CD4-positive, alpha-beta T cell (primary cell): Measurements from ENCODE around the gene ADTRP. TPM values are rescaled to one million over a fixed set of nuclear protein-coding genes. Genes with fewer than 3 reads are reported as not detected.

Source experiments
- ATAC-seq: fragments of 200-7000 bp; cut with Tn5 transposase; one replicate; pipeline ENCODE4 v1.10.0; 2022; ENCODE audit warnings: mild to moderate bottlenecking; ENCODE audit not compliant: poor library complexity
- CTCF ChIA-PET: fragments of 350-600 bp; sonication (Branson Sonifier 250); formaldehyde crosslinking; loops from one replicate; lab custom pipeline; 2021; ENCODE audit warnings: antibody characterized with exemption, inconsistent platforms; lab: Charles Lee
- POLR2A ChIA-PET: fragments of 350-600 bp; sonication (Branson Sonifier 250); formaldehyde crosslinking; loops from one replicate; lab custom pipeline; 2021; ENCODE audit warnings: antibody characterized with exemption, inconsistent platforms; lab: Charles Lee
- DNase-seq, 14 experiments: peaks; one replicate each; pipeline ENCODE4 v3.0.0-alpha.2; 2013 to 2020; ENCODE audit warnings: mixed read lengths in 2 of 14
- H3K27ac ChIP-seq, 2 donors: one replicate each; pipeline versions ENCODE4 v1.5.1 to v1.7.0; 2013; ENCODE audit warnings: low read length in 2 of 2, low read depth in 1 of 2, mild to moderate bottlenecking in 1 of 2
- H3K27me3 ChIP-seq, 2 experiments: 1 replicate in 1 of 2; 2 replicates in 1 of 2; pipeline versions ENCODE4 v1.6.1 to v1.7.0; 2013; ENCODE audit warnings: low read length in 2 of 2, control low read depth in 1 of 2, mild to moderate bottlenecking in 1 of 2, moderate library complexity in 1 of 2; ENCODE audit not compliant: insufficient read depth in 2 of 2, control insufficient read depth in 1 of 2
- H3K36me3 ChIP-seq: one replicate; pipeline ENCODE4 v1.6.1; 2013; ENCODE audit warnings: low read length, control low read depth; ENCODE audit not compliant: insufficient read depth
- H3K4me1 ChIP-seq: one replicate; pipeline ENCODE4 v1.6.1; 2013; ENCODE audit warnings: low read length, control low read depth; ENCODE audit not compliant: insufficient read depth
- H3K4me3 ChIP-seq: one replicate; pipeline ENCODE4 v1.5.1; 2013; ENCODE audit warnings: mild to moderate bottlenecking, low read length, moderate library complexity
- H3K9me3 ChIP-seq, 2 experiments: 1 replicate in 1 of 2; 2 replicates in 1 of 2; pipeline versions ENCODE4 v1.6.1 to v1.7.0; 2013; ENCODE audit warnings: low read length in 2 of 2, mild to moderate bottlenecking in 2 of 2, control low read depth in 1 of 2, moderate library complexity in 1 of 2; ENCODE audit not compliant: control insufficient read depth in 1 of 2, insufficient read depth in 1 of 2
- H3K27ac Mint-ChIP-seq: one replicate; pipeline ENCODE4 v1.8.0; 2020; ENCODE audit warnings: mixed read lengths
- H3K27me3 Mint-ChIP-seq: one replicate; pipeline ENCODE4 v1.8.0; 2021; ENCODE audit warnings: mixed read lengths
- H3K36me3 Mint-ChIP-seq: one replicate; pipeline ENCODE4 v1.8.0; 2021; ENCODE audit warnings: low read depth, mixed read lengths
- H3K4me1 Mint-ChIP-seq: one replicate; pipeline ENCODE4 v1.8.0; 2021; ENCODE audit warnings: low read depth, mixed read lengths
- H3K4me3 Mint-ChIP-seq: one replicate; pipeline ENCODE4 v1.8.0; 2020; ENCODE audit warnings: mild to moderate bottlenecking, mixed read lengths
- H3K9me3 Mint-ChIP-seq: one replicate; pipeline ENCODE4 v1.8.0; 2020; ENCODE audit warnings: mixed read lengths
- intact Hi-C, 2 experiments: fragments of 100-400 bp; cut with DNase I in 1 of 2; cut with micrococcal nuclease in 1 of 2; formaldehyde crosslinking; loops; one replicate each; pipeline versions ENCODE4 v1.15.1 to v1.9.0; 2023 to 2025; cut with DNase I, micrococcal nuclease
- total RNA-seq, 174 experiments: library from RNA in 2 of 174; stranded (reverse) in 2 of 174; gene quantifications; one replicate each; pipeline ENCODE4 v1.2.3 and lab custom pipeline; 2021 to 2026
- TF ChIP-seq, protein P1 (sequence below): fragments of 200-600 bp; IDR thresholded peaks from one replicate; pipeline ENCODE4 v1.8.0; 2022; ENCODE audit warnings: antibody characterized with exemption, mild to moderate bottlenecking

Gene ADTRP
- total RNA-seq, 2 experiments from 2014 or later: 14.3 to 15.2 TPM

DNA sequence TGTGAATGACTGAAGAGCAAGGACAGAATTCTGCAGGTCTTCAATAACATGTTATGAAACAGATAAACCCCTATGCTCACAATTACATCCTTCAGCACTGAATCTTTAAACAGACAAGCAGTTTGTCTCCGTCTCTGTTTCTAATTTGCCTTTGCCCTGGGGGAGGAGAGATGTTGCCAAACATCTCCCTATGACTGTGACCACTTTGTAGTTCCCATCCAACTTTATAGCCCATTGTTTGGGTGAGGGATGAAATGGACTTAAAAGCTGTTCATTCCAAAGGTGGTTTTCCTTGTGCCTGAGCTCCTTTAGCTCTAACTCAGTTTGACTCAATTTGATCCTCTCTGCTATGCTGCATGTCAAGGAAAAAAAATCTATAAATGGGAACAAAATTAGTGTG is 19.5 kb upstream of the ADTRP start:
- CTCF ChIA-PET: no interaction called here
- ATAC-seq: no peak
- Histone ChIP-seq H3K4me1 (no peaks in the 10 kb centered on the region), H3K9me3 (peaks cover 2 to 4% of the 10 kb centered on the region in 2 experiments), H3K4me3 (no peak overlapping the region), H3K27me3 (no peaks in the 10 kb centered on the region), H3K27ac (no peak overlapping the region), H3K36me3 (no peaks in the 10 kb centered on the region)
- POLR2A ChIA-PET: no interaction called here
- Mint-ChIP-seq H3K27ac (no peak overlapping the region), H3K9me3 (peaks cover 4% of the 10 kb centered on the region), H3K4me3 (no peak overlapping the region), H3K36me3 (no peaks in the 10 kb centered on the region), H3K4me1 (no peaks in the 10 kb centered on the region), H3K27me3 (no peaks in the 10 kb centered on the region)
- TF ChIP-seq, protein P1, sequence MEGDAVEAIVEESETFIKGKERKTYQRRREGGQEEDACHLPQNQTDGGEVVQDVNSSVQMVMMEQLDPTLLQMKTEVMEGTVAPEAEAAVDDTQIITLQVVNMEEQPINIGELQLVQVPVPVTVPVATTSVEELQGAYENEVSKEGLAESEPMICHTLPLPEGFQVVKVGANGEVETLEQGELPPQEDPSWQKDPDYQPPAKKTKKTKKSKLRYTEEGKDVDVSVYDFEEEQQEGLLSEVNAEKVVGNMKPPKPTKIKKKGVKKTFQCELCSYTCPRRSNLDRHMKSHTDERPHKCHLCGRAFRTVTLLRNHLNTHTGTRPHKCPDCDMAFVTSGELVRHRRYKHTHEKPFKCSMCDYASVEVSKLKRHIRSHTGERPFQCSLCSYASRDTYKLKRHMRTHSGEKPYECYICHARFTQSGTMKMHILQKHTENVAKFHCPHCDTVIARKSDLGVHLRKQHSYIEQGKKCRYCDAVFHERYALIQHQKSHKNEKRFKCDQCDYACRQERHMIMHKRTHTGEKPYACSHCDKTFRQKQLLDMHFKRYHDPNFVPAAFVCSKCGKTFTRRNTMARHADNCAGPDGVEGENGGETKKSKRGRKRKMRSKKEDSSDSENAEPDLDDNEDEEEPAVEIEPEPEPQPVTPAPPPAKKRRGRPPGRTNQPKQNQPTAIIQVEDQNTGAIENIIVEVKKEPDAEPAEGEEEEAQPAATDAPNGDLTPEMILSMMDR: no peak
- intact Hi-C loops: no loop called here
- no peak for DNase-seq

DNA sequence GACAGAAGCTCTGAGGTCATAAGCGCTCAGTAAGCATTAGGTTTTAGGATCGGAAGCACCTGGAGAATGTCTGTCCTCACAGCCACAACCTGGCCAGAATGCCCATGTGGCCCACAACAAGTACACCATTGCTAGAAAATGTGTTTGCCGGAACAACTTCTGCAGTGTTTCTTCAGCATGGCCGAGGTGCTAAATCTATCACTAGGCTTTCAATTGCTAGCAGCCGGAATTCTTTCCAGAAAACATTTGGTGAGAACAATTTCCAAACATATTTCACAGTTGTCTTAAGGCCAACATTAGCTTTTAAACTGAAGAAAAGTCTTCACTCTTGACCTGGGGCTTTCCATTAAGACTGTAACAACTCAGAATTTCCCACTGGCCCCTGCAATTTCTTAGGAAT is 18.2 kb upstream of the ADTRP start:
- Histone ChIP-seq H3K4me3 (no peak overlapping the region), H3K9me3 (peaks cover 4 to 5% of the 10 kb centered on the region in 2 experiments), H3K4me1 (no peaks in the 10 kb centered on the region), H3K27ac (no peak overlapping the region), H3K36me3 (no peaks in the 10 kb centered on the region), H3K27me3 (no peaks in the 10 kb centered on the region)
- no peak overlapping the region for H3K4me3 Mint-ChIP-seq
- intact Hi-C loops: no loop called here
- H3K9me3 Mint-ChIP-seq: peaks cover 9% of the 10 kb centered on the region
- CTCF ChIA-PET: no interaction called here
- POLR2A ChIA-PET: no interaction called here
- H3K27ac Mint-ChIP-seq: no peak overlapping the region
- no peaks in the 10 kb centered on the region for H3K27me3 Mint-ChIP-seq
- no peaks in the 10 kb centered on the region for H3K36me3 Mint-ChIP-seq
- TF ChIP-seq, protein P1: no peak
- DNase-seq: no peak
- no peaks in the 10 kb centered on the region for H3K4me1 Mint-ChIP-seq
- ATAC-seq: no peak

DNA sequence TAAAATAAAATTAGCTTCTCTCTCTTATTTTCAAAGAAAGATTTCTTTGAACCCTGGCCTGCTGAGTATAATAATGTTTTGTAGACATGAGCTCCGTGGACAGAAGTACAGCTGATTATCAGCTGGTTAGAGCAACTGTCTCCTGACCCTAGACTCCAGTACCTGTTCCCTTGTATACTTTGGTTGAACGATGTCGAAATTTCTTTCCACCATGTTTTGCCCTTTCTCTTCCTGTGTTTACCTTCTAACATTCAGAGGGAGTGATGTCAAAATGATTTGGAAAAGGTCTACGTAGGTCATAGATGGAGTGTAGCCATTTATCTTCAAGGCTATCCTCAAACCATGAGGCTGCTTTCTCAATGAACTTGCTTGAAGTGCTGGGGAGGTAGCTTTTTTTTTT is 16.8 kb upstream of the ADTRP start:
- no peak overlapping the region for H3K27ac Mint-ChIP-seq
- no peaks in the 10 kb centered on the region for H3K4me1 Mint-ChIP-seq
- peaks cover 4 to 5% of the 10 kb centered on the region in 2 experiments for H3K9me3 ChIP-seq
- ChIA-PET CTCF (interaction anchor here (0.6 to 0.8 kb wide), 3 partner anchors 12 to 474 kb away, joined by 3 to 4 read pairs (median 3); no protein-coding TSS in a partner anchor), POLR2A (interaction anchor here (1.0 kb wide), 1 partner anchor 9 kb away, joined by 3 read pairs; no protein-coding TSS in a partner anchor)
- H3K36me3 Mint-ChIP-seq: no peaks in the 10 kb centered on the region
- no peaks in the 10 kb centered on the region for H3K4me1 ChIP-seq
- H3K4me3 Mint-ChIP-seq: no peak overlapping the region
- TF ChIP-seq, protein P1: no peak
- peaks cover 9% of the 10 kb centered on the region for H3K9me3 Mint-ChIP-seq
- no peaks in the 10 kb centered on the region for H3K27me3 ChIP-seq
- no peak overlapping the region for H3K4me3 ChIP-seq
- H3K36me3 ChIP-seq: no peaks in the 10 kb centered on the region
- H3K27ac ChIP-seq: no peak overlapping the region
- H3K27me3 Mint-ChIP-seq: no peaks in the 10 kb centered on the region
- ATAC-seq (no peak), DNase-seq (no peak)
- intact Hi-C loops: no loop called here
